Suprapubic skin (tissue), 4 donors: ENCODE data around the gene NFKB2. TPM values are rescaled to one million over a fixed set of nuclear protein-coding genes. Genes with fewer than 3 reads are reported as not detected.

Source experiments
- DNase-seq, 2 donors: peaks; one replicate each; pipeline ENCODE4 v3.0.0-alpha.2; 2019; ENCODE audit warnings: low spot score in 2 of 2
- H3K27ac ChIP-seq: fragments of 200-600 bp; sonication (generic); one replicate; pipeline ENCODE4 v1.5.1; 2019
- H3K27me3 ChIP-seq: fragments of 200-600 bp; sonication (generic); one replicate; pipeline ENCODE4 v1.5.1; 2019
- H3K36me3 ChIP-seq: fragments of 200-600 bp; sonication (generic); one replicate; pipeline ENCODE4 v1.5.1; 2019
- H3K4me1 ChIP-seq: fragments of 200-600 bp; sonication (generic); one replicate; pipeline ENCODE4 v1.5.1; 2019
- H3K4me3 ChIP-seq: fragments of 200-600 bp; sonication (generic); one replicate; pipeline ENCODE4 v1.5.1; 2019; ENCODE audit warnings: mild to moderate bottlenecking
- H3K9me3 ChIP-seq: fragments of 200-600 bp; sonication (generic); one replicate; pipeline ENCODE4 v1.5.1; 2019
- EP300 ChIP-seq: sonication (generic); formaldehyde crosslinking; IDR thresholded peaks from one replicate; pipeline ENCODE4 v1.6.1; 2017; ENCODE audit warnings: antibody characterized with exemption
- POLR2A ChIP-seq, 2 donors: fragments of 450-650 bp; IDR thresholded peaks; one replicate each; pipeline ENCODE4 v1.6.1; 2017; ENCODE audit warnings: antibody characterized with exemption in 2 of 2, mild to moderate bottlenecking in 2 of 2, moderate library complexity in 2 of 2
- POLR2AphosphoS5 ChIP-seq, 3 donors: sonication (generic); formaldehyde crosslinking; IDR thresholded peaks; one replicate each; pipeline ENCODE4 v1.6.1; 2017; ENCODE audit warnings: antibody characterized with exemption in 3 of 3
- WGBS: methylation state at CpG from one replicate; pipeline ENCODE4 v1.1.5; 2018; 5-methylcytosine and 5-hydroxymethylcytosine counted together
- total RNA-seq, 4 donors: library from RNA; depleted of rRNA; stranded (reverse); fragments of >200 nt; gene quantifications; one replicate each; pipeline ENCODE4 v1.1.0, GENCODE V29; 2016
- TF ChIP-seq, protein P1 (sequence below), 2 donors: fragments of 200-600 bp in 1 of 2; fragments of 450-650 bp in 1 of 2; sonication (generic) in 1 of 2; IDR thresholded peaks; one replicate each; pipeline ENCODE4 v1.5.1; 2016 to 2019; ENCODE audit warnings: antibody characterized with exemption in 2 of 2, mild to moderate bottlenecking in 1 of 2, moderate library complexity in 1 of 2

The NFKB2 gene
- total RNA-seq, 4 donors from 2014 or later: 14.4 to 18.5 (median 16.0) TPM

DNA sequence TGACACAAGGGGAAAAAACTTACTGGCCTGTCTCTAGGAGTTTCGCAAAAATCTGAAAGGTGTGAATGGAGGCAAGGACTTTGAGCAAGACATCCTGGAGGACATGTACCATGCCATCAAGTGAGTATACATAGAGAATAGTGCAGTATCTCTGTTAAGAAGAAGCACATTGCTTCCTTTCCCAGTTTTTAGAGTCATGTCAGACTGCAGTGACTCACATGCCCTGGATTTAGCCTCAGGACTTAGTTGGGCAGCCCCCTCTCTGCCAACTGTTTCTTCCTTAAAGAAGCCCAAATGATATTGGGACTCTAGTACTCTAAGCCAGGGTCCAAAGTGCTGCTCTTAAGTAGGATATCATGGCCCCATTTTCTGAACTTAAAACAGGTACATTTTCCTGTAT, 28.1 kb upstream of the NFKB2 start:
- Histone ChIP-seq H3K9me3 (no peaks in the 10 kb centered on the region), H3K27me3 (no peaks in the 10 kb centered on the region), H3K4me3 (no peak overlapping the region), H3K4me1 (no peaks in the 10 kb centered on the region), H3K27ac (no peak overlapping the region), H3K36me3 (peaks cover 100% of the 10 kb centered on the region)
- WGBS: 100% methylated on average over 1 of the region's 1 CpG
- TF ChIP-seq POLR2A (IDR thresholded peaks at IDR 0.05): no peak
- TF ChIP-seq EP300: no peak
- TF ChIP-seq, protein P1, sequence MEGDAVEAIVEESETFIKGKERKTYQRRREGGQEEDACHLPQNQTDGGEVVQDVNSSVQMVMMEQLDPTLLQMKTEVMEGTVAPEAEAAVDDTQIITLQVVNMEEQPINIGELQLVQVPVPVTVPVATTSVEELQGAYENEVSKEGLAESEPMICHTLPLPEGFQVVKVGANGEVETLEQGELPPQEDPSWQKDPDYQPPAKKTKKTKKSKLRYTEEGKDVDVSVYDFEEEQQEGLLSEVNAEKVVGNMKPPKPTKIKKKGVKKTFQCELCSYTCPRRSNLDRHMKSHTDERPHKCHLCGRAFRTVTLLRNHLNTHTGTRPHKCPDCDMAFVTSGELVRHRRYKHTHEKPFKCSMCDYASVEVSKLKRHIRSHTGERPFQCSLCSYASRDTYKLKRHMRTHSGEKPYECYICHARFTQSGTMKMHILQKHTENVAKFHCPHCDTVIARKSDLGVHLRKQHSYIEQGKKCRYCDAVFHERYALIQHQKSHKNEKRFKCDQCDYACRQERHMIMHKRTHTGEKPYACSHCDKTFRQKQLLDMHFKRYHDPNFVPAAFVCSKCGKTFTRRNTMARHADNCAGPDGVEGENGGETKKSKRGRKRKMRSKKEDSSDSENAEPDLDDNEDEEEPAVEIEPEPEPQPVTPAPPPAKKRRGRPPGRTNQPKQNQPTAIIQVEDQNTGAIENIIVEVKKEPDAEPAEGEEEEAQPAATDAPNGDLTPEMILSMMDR (IDR thresholded peaks at IDR 0.05): no peak
- no peak for TF ChIP-seq POLR2AphosphoS5 (IDR thresholded peaks at IDR 0.05)
- no peak for DNase-seq

DNA sequence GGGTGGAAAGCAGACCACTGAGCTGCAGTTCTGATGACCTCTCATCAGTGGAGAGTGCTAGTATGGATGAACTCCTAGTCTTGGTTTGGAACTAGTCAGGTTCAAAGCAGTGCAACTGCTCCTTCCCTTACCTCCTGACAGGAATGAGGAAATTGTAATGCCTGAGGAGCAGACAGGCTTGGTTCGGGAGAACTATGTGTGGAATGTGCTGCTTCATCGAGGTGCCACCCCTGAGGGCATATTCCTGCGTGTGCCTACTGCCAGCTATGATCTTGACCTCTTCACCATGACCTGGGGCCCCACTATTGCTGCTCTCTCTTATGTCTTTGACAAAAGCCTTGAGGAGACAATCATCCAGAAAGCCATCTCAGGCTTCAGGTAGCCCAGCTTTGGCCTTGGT, 27.4 kb upstream of the NFKB2 start:
- no peak for DNase-seq
- Histone ChIP-seq H3K27ac (no peak overlapping the region), H3K4me3 (no peak overlapping the region), H3K4me1 (no peaks in the 10 kb centered on the region), H3K36me3 (peaks cover 100% of the 10 kb centered on the region), H3K27me3 (no peaks in the 10 kb centered on the region), H3K9me3 (no peaks in the 10 kb centered on the region)
- 67% methylated on average over 2 of the region's 3 CpGs for WGBS
- TF ChIP-seq POLR2AphosphoS5 (IDR thresholded peaks at IDR 0.05): no peak
- TF ChIP-seq, protein P1 (IDR thresholded peaks at IDR 0.05): no peak
- no peak for TF ChIP-seq POLR2A (IDR thresholded peaks at IDR 0.05)
- TF ChIP-seq EP300: no peak

DNA sequence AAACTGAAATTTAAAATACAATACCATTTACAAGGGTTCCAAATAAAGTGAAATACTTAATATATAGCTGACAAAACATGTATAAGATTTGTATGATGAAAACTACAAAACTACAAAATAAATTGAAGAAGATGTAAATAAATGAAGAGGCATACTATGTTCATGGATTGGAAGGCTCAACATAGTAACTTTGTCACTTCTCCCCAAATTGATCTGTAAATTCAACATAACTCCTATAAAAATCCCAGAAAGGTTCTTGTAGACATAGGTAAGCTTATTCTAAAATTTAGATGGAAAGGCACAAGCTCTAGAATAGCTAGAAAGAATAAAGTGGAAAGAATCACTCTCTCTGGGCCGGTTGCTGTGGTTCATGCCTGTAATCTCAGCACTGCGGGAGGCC, 24.2 kb upstream of the NFKB2 start:
- H3K4me1 ChIP-seq: no peaks in the 10 kb centered on the region
- no peaks in the 10 kb centered on the region for H3K9me3 ChIP-seq
- no peaks in the 10 kb centered on the region for H3K27me3 ChIP-seq
- H3K36me3 ChIP-seq: peaks cover 87% of the 10 kb centered on the region
- H3K27ac ChIP-seq: no peak overlapping the region
- TF ChIP-seq POLR2A (IDR thresholded peaks at IDR 0.05) (no peak), EP300 (no peak), POLR2AphosphoS5 (IDR thresholded peaks at IDR 0.05) (no peak)
- TF ChIP-seq, protein P1 (IDR thresholded peaks at IDR 0.05): no peak
- 99% methylated on average over 2 of the region's 2 CpGs for WGBS
- no peak for DNase-seq
- no peak overlapping the region for H3K4me3 ChIP-seq

DNA sequence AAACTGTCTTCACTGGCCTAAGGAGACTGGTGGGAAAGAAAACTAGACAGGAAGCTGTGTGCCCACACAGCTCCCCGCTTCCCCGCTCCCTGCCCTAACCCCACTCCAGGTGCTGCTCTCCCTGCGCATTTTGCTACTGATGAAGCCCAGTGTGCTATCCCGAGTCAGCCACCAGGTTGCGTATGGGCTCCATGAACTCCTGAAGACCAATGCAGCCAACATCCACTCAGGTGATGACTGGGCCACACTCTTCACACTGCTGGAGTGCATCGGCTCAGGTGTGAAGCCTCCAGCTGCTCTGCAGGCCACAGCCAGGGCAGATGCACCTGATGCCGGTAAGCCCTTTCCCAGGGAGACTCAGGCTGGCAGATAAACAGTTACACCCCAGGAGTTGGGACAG, 20.3 kb upstream of the NFKB2 start:
- DNase-seq: no peak
- H3K36me3 ChIP-seq: peaks cover 87% of the 10 kb centered on the region
- H3K4me3 ChIP-seq: no peak overlapping the region
- H3K27ac ChIP-seq: no peak overlapping the region
- H3K27me3 ChIP-seq: no peaks in the 10 kb centered on the region
- TF ChIP-seq, protein P1 (IDR thresholded peaks at IDR 0.05): no peak
- TF ChIP-seq POLR2AphosphoS5 (IDR thresholded peaks at IDR 0.05) (no peak), POLR2A (IDR thresholded peaks at IDR 0.05) (no peak), EP300 (no peak)
- WGBS: 79% methylated on average over 6 of the region's 7 CpGs
- H3K9me3 ChIP-seq: no peaks in the 10 kb centered on the region
- no peaks in the 10 kb centered on the region for H3K4me1 ChIP-seq

DNA sequence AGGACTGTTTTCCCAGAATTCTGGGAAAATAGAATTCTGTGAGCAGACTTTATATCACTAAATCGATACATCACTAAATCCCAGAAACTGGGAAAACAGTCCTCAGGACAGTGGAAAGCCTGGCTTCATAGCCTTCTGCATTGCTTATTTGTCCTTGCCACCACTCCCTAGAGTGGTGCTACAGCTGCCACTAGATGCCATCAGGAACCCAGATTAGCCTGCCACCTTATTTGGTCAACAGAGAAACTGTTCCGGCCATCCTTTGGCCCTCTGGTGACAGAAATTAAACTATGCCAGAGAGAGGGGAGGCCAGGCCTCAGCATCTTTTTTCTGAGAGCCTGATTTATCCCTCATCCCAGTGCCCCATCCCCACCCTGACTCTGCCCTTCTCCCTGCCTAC, 19.6 kb upstream of the NFKB2 start:
- Histone ChIP-seq H3K9me3 (no peaks in the 10 kb centered on the region), H3K27ac (no peak overlapping the region), H3K36me3 (peaks cover 87% of the 10 kb centered on the region), H3K27me3 (no peaks in the 10 kb centered on the region), H3K4me1 (no peaks in the 10 kb centered on the region), H3K4me3 (no peak overlapping the region)
- WGBS: 84% methylated on average over 2 of the region's 2 CpGs
- TF ChIP-seq POLR2AphosphoS5 (IDR thresholded peaks at IDR 0.05) (no peak), POLR2A (IDR thresholded peaks at IDR 0.05) (no peak), EP300 (no peak)
- TF ChIP-seq, protein P1 (IDR thresholded peaks at IDR 0.05): no peak
- no peak for DNase-seq
